Psoas muscle (tissue), 8 donors: ENCODE data around the gene HPCAL1. TPM values are rescaled to one million over a fixed set of nuclear protein-coding genes. Genes with fewer than 3 reads are reported as not detected.

Experiments
- ATAC-seq, 4 donors: fragments of 200-7000 bp; cut with Tn5 transposase; one replicate each; pipeline ENCODE4 v1.9.1; 2020; ENCODE audit warnings: moderate library complexity in 3 of 4, mild to moderate bottlenecking in 2 of 4
- DNase-seq, 2 donors: peaks; one replicate each; pipeline ENCODE4 v3.0.0-alpha.2; 2020
- H3K27ac ChIP-seq: fragments of 200-600 bp; one replicate; pipeline ENCODE4 v1.8.0; 2022
- H3K27me3 ChIP-seq, 3 donors: fragments of 200-600 bp in 1 of 3; one replicate each; pipeline versions ENCODE4 v1.6.1 to v1.8.0; 2013 to 2022; ENCODE audit warnings: low read length in 2 of 3, mild to moderate bottlenecking in 2 of 3, moderate library complexity in 1 of 3; ENCODE audit not compliant: insufficient read depth in 3 of 3
- H3K36me3 ChIP-seq, 2 donors: fragments of 200-600 bp in 1 of 2; one replicate each; pipeline versions ENCODE4 v1.6.1 to v1.8.0; 2013 to 2022; ENCODE audit warnings: low read depth in 1 of 2, mild to moderate bottlenecking in 1 of 2, moderate library complexity in 1 of 2; ENCODE audit not compliant: insufficient read depth in 1 of 2
- H3K4me1 ChIP-seq: fragments of 200-600 bp; one replicate; pipeline ENCODE4 v1.8.0; 2022
- H3K4me3 ChIP-seq: fragments of 200-600 bp; one replicate; pipeline ENCODE4 v1.8.0; 2022; ENCODE audit warnings: mild to moderate bottlenecking
- H3K9me3 ChIP-seq: fragments of 200-600 bp; one replicate; pipeline ENCODE4 v1.8.0; 2022
- WGBS, 3 donors: extraction: QIAGEN DNeasy Blood & Tissue Kit; methylation state at CpG; one replicate each; pipeline versions ENCODE4 v1.1.6 to v1.1.7; 2013; 5-methylcytosine and 5-hydroxymethylcytosine counted together
- intact Hi-C, 2 donors: fragments of 100-400 bp; cut with DNase I; formaldehyde crosslinking; loops; one replicate each; pipeline versions ENCODE4 v1.11.0 to v1.14.2; 2022
- polyA plus RNA-seq, 3 donors: library from polyadenylated mRNA; stranded (reverse); fragments of 200-250 nt; gene quantifications; one replicate each; pipeline ENCODE4 v1.2.3, GENCODE V29; 2013
- total RNA-seq, 4 donors: library from RNA; stranded (reverse); fragmentation: NEBNext Ultra II Directional in 2 of 4; extraction: Animal tissue kit (Norgen Biotek cat#: 25700) in 2 of 4; gene quantifications; one replicate each; pipeline versions ENCODE4 v1.2.1 to v1.2.4, GENCODE V29; 2021 to 2023
- TF ChIP-seq, protein P1 (sequence below): fragments of 200-600 bp; IDR thresholded peaks from one replicate; pipeline ENCODE4 v1.8.0; 2022; ENCODE audit warnings: antibody characterized with exemption
- donor health status: healthy with polysubstance abuse.
- donor health status: DM: no; HTN: no; CAD: no; lungs with moderate emphysema.
- donor health status: Bipolar disorder and iron deficiency.
- donor health status: healthy.
- donor health status: DM: yes; HTN: yes; CAD: no.
- donor health status: DM: no; HTN: no; CAD: no.
- donor health status: DM: no; HTN: no; CAD: no.
- donor health status: DM: yes; HTN: yes; CAD: no.

Gene HPCAL1
- total and polyA plus RNA-seq, 7 donors = 16.1 to 182 (median 33.4) TPM

DNA sequence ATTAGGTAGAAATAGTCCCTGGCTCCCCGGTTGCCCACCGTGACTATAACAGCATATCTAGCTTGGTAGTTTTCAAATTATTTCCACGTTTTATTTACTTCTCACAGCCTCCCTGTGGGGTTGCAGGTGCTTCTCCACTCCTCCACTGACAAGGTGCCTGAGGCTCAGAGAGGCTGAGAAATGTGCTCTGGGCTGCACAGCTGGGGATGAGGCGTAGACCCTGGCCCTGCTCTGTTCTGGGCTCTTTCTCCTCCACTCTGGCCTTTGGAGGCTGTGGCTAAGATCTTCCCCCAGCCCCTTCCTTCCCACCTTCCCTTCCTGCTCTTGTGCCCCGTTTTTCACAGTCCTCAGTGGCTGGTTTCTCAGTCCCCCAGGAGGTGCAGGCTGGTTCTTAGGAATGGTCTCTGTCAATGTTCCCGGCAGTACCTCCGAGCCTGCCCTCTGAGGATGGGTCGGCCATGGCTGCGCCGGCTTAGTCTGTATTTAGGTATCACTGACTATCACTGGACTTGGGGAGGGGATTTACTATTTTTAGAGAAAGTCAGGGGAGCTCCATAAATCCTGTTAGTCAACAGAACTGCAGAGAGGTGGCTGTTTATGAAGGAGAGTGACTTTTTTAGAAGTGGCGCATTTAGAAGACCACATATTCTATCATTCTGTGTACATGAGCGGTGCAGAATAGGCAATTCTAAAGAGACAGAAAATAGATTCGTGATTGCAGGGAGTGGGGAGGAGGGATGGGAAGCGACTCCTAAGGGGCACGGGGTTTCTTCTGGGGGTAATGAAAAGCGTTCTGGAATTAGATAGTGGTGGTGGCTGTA, 35.0 kb downstream of the HPCAL1 start:
- H3K27ac ChIP-seq = no peak overlapping the region
- DNase-seq (peak in 1 of 2 donors; percentile 11), ATAC-seq (no peak)
- TF ChIP-seq, protein P1, sequence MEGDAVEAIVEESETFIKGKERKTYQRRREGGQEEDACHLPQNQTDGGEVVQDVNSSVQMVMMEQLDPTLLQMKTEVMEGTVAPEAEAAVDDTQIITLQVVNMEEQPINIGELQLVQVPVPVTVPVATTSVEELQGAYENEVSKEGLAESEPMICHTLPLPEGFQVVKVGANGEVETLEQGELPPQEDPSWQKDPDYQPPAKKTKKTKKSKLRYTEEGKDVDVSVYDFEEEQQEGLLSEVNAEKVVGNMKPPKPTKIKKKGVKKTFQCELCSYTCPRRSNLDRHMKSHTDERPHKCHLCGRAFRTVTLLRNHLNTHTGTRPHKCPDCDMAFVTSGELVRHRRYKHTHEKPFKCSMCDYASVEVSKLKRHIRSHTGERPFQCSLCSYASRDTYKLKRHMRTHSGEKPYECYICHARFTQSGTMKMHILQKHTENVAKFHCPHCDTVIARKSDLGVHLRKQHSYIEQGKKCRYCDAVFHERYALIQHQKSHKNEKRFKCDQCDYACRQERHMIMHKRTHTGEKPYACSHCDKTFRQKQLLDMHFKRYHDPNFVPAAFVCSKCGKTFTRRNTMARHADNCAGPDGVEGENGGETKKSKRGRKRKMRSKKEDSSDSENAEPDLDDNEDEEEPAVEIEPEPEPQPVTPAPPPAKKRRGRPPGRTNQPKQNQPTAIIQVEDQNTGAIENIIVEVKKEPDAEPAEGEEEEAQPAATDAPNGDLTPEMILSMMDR = no peak
- H3K4me3 ChIP-seq = no peak overlapping the region
- no peaks in the 10 kb centered on the region for H3K36me3 ChIP-seq
- WGBS, 3 donors = 87 to 88% (median 87%) methylated on average over 16 of the region's 16 CpGs
- intact Hi-C loops = no loop called here
- H3K27me3 ChIP-seq = peaks cover 0 to 2% (median 0%) of the 10 kb centered on the region in 3 donors
- no peaks in the 10 kb centered on the region for H3K4me1 ChIP-seq
- H3K9me3 ChIP-seq = peaks cover 5% of the 10 kb centered on the region

DNA sequence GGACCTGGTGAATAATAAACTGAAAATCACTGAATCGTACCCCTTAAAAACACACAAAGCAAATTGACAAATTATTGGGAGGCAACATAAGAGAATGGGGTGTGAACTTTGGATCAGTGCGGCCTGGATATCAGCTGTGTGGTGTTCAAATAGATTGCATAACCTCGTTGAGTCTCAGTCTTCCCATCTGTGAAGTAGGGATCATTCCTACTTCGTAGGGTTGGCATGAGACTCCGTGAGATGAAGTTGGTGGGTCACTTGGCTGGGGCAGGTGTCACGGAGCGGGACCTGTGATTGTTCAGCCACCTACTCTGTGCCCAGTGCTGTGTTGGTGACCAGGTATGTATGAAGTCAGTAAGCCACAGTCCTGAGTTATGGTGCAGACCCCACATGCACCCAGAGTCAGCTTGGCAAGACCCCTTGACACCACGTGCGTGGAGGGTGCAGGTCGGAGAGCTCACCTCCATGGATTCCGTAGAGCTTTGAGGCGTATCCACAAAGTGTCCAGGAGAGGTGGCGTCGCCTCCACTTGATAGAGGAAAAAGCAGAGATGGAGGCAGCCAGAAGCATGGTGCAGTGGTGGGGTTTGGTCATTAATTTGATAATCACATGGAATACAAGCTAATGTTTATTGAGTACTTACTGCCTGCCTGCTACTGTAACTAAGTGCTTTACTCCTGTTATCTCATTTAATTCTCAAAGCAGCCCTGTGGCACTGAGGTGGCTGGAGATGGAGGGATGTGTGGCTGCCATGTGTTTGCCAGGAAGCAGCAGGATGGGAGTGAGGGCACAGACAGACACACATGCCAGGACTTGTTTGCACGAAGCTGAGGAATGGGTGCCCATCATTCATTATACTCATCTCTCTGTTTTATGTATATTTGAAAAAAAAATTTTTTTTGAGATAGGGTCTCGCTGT, 35.8 kb downstream of the HPCAL1 start:
- Histone ChIP-seq H3K4me1 (no peaks in the 10 kb centered on the region), H3K27ac (no peak overlapping the region), H3K9me3 (peaks cover 5% of the 10 kb centered on the region), H3K4me3 (no peak overlapping the region), H3K36me3 (no peaks in the 10 kb centered on the region), H3K27me3 (peaks cover 0 to 2% (median 0%) of the 10 kb centered on the region in 3 donors)
- ATAC-seq (no peak), DNase-seq (peak in 1 of 2 donors; percentile 12)
- intact Hi-C loops = no loop called here
- TF ChIP-seq, protein P1 = no peak
- 94 to 96% (median 94%) methylated on average over 16 of the region's 16 CpGs for WGBS, 3 donors

DNA sequence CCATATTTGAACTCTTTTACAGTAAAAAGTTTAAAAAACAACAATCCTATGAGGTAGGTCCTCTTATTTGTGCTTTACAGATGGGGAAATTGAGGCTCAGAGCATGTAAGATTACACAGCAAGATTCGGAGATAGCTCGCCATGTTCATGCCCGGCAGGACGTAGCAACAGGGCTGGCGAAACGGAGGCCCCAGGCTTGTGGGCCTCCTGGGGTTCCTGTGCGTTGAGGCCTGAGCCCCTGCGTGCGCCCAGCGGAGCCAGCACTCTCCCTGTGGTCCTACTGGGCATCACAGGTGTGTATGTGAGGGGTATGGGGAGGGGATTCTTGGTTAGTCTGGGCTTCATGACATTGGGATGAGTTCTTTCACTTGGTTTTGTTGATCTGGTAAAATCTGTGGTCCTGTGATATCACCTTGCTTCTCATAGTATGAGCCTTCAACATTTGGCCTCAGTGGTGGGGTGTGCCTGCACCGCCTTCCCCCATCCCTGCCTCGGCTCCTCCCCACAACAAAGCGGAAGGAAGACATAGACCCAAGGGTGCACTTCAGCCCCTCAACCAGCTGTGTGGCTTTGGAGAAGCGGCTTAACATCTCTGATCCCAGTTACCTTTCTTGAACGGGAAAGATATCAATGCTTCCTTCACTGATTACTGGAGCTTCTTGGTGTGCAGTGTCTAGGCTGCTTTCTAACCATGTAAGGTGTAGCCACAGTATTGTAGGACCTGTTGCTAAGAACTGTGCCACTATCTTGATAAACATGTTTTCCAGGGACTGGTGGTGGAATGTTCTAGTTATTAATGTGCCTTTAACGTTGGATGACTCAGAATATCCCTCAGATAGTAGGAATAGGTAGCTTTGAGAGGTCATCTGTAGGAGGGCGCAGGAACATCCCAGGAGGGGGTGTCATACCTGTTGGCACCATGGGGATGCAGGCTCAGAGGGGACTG, 37.2 kb downstream of the HPCAL1 start:
- no peaks in the 10 kb centered on the region for H3K4me1 ChIP-seq
- H3K9me3 ChIP-seq = peaks cover 5% of the 10 kb centered on the region
- intact Hi-C loops = no loop called here
- no peak overlapping the region for H3K4me3 ChIP-seq
- DNase-seq (peak in 1 of 2 donors; percentile 23), ATAC-seq (no peak)
- no peak overlapping the region for H3K27ac ChIP-seq
- 93 to 96% (median 94%) methylated on average over 17 of the region's 17 CpGs for WGBS, 3 donors
- TF ChIP-seq, protein P1 = no peak
- peaks cover 0 to 2% (median 0%) of the 10 kb centered on the region in 3 donors for H3K27me3 ChIP-seq
- H3K36me3 ChIP-seq = no peaks in the 10 kb centered on the region

DNA sequence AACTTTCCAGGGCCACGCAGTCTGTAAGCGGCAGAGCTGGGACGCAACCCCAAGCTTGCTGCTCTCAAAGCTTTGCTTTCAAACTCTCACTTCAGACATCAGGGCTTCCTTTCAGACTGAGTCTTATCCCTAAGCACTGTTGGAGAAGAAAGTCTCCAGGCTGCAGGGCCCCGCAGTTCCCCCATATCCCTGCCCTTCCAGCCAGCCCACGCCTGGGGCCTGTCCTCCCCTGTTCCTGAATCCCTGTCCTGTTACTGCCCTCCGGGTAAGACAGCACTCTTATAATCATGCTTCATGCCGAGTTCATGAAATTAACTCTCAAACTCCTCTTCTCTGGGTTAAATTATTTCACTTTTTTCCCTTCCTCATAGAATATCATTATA, 37.9 kb downstream of the HPCAL1 start:
- no peak overlapping the region for H3K27ac ChIP-seq
- no peak overlapping the region for H3K4me3 ChIP-seq
- peaks cover 0 to 2% (median 0%) of the 10 kb centered on the region in 3 donors for H3K27me3 ChIP-seq
- peak in 1 of 2 donors; percentile 8 for DNase-seq
- no peaks in the 10 kb centered on the region for H3K36me3 ChIP-seq
- no peaks in the 10 kb centered on the region for H3K4me1 ChIP-seq
- no peaks in the 10 kb centered on the region for H3K9me3 ChIP-seq
- TF ChIP-seq, protein P1 = no peak
- WGBS, 3 donors = 87 to 95% (median 90%) methylated on average over 7 of the region's 7 CpGs
- intact Hi-C loops = no loop called here
- ATAC-seq = no peak
